Lower lobe of right lung (tissue), 2 donors: ENCODE results near the gene CST11. TPM values are rescaled to one million over a fixed set of nuclear protein-coding genes. Genes with fewer than 3 reads are reported as not detected.

ENCODE experiments used
- ATAC-seq, 2 donors: fragments of 200-7000 bp; cut with Tn5 transposase; one replicate each; pipeline ENCODE4 v1.9.1; 2020 to 2022; ENCODE audit warnings: mild to moderate bottlenecking in 2 of 2, moderate library complexity in 2 of 2
- DNase-seq: peaks from one replicate; pipeline ENCODE4 v3.0.0-alpha.2; 2020
- H3K27ac ChIP-seq: fragments of 200-600 bp; one replicate; pipeline ENCODE4 v1.8.0; 2022
- H3K27me3 ChIP-seq: fragments of 200-600 bp; one replicate; pipeline ENCODE4 v1.8.0; 2022; ENCODE audit warnings: low read depth
- H3K36me3 ChIP-seq: fragments of 200-600 bp; one replicate; pipeline ENCODE4 v1.8.0; 2022; ENCODE audit warnings: mild to moderate bottlenecking
- H3K4me1 ChIP-seq: fragments of 200-600 bp; one replicate; pipeline ENCODE4 v1.8.0; 2022
- H3K4me3 ChIP-seq: fragments of 200-600 bp; one replicate; pipeline ENCODE4 v1.8.0; 2022; ENCODE audit warnings: mild to moderate bottlenecking
- H3K9me3 ChIP-seq: fragments of 200-600 bp; one replicate; pipeline ENCODE4 v1.8.0; 2022
- intact Hi-C: fragments of 100-400 bp; cut with DNase I; formaldehyde crosslinking; loops from one replicate; pipeline ENCODE4 v1.11.0; 2022
- long read RNA-seq: library from polyadenylated mRNA; unstranded; transcript quantifications from one replicate; pipeline ENCODE4 v2.0.0, GENCODE V29; 2021
- total RNA-seq: library from RNA; stranded (reverse); fragmentation: NEBNext Ultra II Directional; extraction: Animal tissue kit (Norgen Biotek cat#: 25700); gene quantifications from one replicate; pipeline ENCODE4 v1.2.1, GENCODE V29; 2021
- TF ChIP-seq, protein P1 (sequence below): fragments of 200-600 bp; IDR thresholded peaks from one replicate; pipeline ENCODE4 v1.8.0; 2022; ENCODE audit warnings: antibody characterized with exemption, mild to moderate bottlenecking
- donor health status: DM: no; HTN: yes; CAD: no; lungs with severe emphysema.

CST11 gene, protein sequence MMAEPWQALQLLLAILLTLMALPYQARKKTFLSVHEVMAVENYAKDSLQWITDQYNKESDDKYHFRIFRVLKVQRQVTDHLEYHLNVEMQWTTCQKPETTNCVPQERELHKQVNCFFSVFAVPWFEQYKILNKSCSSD
- total RNA-seq = not detected
- long read RNA-seq = 0 reads

DNA sequence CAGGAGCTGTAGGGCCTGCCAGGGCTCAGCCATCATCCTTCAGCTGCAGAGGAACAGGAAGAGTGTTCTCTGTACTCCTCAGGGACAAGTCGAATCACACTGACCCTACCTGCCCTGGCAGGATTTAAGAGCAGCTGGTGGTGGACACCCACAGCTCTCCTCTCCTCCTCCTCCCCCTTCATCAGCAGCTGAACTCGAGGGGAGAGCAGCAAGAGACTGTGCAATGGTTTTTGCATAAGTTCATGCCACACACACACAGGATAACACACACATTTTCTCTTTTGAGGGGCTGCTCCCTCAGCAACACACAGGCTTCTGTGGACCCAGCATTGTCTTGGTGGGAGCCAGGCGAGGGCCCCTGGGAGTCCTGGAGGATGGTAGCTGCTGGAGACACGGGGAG is at the start of gene CST11:
Gene CST11 (minus strand): TSS at position 101 of the 400 bp plus-strand sequence. CDS start 65 bp downstream, at position 36.
- no peak for ATAC-seq
- Histone ChIP-seq H3K4me1 (no peaks in the 10 kb centered on the region), H3K4me3 (no peak within 1 kb of the TSS), H3K27me3 (peaks cover 6% of the 10 kb centered on the region), H3K9me3 (no peaks in the 10 kb centered on the region), H3K36me3 (no peaks in the 10 kb centered on the region), H3K27ac (no peak within 1 kb of the TSS)
- intact Hi-C loops = no loop called here
- TF ChIP-seq, protein P1, sequence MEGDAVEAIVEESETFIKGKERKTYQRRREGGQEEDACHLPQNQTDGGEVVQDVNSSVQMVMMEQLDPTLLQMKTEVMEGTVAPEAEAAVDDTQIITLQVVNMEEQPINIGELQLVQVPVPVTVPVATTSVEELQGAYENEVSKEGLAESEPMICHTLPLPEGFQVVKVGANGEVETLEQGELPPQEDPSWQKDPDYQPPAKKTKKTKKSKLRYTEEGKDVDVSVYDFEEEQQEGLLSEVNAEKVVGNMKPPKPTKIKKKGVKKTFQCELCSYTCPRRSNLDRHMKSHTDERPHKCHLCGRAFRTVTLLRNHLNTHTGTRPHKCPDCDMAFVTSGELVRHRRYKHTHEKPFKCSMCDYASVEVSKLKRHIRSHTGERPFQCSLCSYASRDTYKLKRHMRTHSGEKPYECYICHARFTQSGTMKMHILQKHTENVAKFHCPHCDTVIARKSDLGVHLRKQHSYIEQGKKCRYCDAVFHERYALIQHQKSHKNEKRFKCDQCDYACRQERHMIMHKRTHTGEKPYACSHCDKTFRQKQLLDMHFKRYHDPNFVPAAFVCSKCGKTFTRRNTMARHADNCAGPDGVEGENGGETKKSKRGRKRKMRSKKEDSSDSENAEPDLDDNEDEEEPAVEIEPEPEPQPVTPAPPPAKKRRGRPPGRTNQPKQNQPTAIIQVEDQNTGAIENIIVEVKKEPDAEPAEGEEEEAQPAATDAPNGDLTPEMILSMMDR = no peak
- no peak for DNase-seq

DNA sequence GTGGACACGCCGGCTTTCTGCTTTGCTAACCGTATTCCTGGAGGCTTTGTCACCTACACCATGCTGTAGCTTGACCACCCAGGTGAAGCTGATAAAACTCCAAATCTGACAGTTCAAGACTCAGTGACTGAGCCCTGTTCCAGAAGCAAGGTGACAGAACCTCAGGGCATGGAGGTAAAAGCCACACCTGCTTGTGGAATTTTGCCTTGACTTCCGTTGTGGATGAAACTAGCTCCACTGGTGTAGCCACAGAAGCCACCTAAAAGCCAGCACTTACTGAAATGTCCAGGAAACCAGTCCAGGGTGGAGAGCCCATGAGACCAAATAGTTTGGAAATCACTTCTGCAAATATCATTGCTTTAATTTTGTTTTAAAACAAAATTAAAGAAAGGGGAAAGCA is 49.2 kb upstream of the CST11 start:
- TF ChIP-seq, protein P1 = no peak
- H3K27me3 ChIP-seq = peaks cover 6% of the 10 kb centered on the region
- intact Hi-C loops = no loop called here
- no peaks in the 10 kb centered on the region for H3K36me3 ChIP-seq
- no peak for ATAC-seq
- no peak overlapping the region for H3K27ac ChIP-seq
- no peaks in the 10 kb centered on the region for H3K9me3 ChIP-seq
- H3K4me1 ChIP-seq = no peaks in the 10 kb centered on the region
- no peak overlapping the region for H3K4me3 ChIP-seq
- no peak for DNase-seq

DNA sequence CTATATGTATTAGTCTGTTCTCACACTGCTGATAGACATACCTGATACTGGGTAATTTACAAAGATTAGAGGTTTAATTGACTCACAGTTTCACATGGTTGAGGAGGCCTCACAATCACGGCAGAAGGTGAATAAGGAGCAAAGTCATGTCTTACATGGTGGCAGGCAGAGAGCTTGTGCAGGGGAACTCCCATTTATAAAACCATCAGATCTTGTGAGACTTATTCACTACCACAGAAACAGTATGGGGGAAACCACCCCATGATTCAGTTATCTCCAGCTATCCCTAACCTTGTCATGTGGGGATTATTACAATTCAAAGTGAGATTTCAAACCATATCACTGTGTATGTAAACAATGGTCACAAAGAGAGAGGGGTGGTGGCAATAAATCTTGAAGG is 44.9 kb upstream of the CST11 start:
- no peak overlapping the region for H3K27ac ChIP-seq
- H3K36me3 ChIP-seq = no peaks in the 10 kb centered on the region
- H3K9me3 ChIP-seq = no peaks in the 10 kb centered on the region
- H3K4me1 ChIP-seq = no peaks in the 10 kb centered on the region
- DNase-seq (no peak), ATAC-seq (no peak)
- intact Hi-C loops = no loop called here
- peaks cover 6% of the 10 kb centered on the region for H3K27me3 ChIP-seq
- TF ChIP-seq, protein P1 = no peak
- H3K4me3 ChIP-seq = no peak overlapping the region

DNA sequence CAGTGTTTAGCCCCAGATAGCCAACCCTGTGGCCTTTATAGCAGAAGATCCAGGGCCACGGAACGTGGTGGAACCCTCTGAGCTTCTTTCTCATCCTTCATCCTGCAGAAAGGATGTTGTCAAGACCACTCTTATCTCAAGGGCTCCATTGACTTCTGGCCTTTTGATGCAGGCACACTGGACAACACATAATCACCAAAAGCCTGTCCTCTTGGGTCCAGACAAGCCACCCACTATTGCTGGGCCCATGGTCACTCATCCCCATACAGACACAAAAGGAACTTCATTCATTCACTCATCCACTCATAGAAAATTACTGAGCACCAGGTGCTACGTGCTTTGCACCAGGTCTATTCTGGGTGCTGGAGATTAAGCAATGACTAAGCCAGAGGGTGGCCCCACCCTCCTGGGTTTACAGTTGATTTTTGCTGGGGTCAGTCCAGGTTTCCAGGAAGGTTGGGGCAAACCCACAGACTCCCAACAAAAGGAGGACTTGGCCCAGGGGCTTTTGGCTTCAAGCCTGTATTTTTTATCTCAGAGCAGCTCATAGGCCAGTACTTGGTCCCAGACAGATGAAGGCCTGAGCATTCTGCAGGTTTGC is 40.6 kb upstream of the CST11 start:
- ATAC-seq = no peak
- H3K27ac ChIP-seq = no peak overlapping the region
- H3K9me3 ChIP-seq = no peaks in the 10 kb centered on the region
- no peaks in the 10 kb centered on the region for H3K36me3 ChIP-seq
- DNase-seq = no peak
- H3K27me3 ChIP-seq = no peaks in the 10 kb centered on the region
- no peaks in the 10 kb centered on the region for H3K4me1 ChIP-seq
- TF ChIP-seq, protein P1 = no peak
- intact Hi-C loops = no loop called here
- H3K4me3 ChIP-seq = no peak overlapping the region

DNA sequence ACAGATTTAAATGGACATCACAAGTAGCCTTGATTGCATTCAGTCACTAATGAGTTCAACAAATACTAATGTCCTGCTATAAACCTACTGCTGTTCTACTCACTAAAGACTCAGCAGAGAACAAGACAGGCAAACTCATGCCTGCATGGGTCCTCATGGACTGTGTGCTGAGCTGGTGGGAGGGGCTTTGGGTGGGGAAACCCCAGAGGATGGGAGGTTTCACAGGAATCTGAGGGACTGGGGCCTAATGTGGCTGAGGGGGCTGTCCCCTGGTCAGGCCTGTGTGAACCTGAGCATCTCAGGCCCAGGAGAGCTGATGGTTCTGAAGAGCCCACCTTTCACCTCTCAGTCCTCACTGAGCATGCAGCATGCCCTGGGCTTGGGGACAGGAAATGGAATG is 39.6 kb upstream of the CST11 start:
- TF ChIP-seq, protein P1 = no peak
- DNase-seq = no peak
- Histone ChIP-seq H3K9me3 (no peaks in the 10 kb centered on the region), H3K27ac (no peak overlapping the region), H3K27me3 (no peaks in the 10 kb centered on the region), H3K4me3 (no peak overlapping the region), H3K36me3 (no peaks in the 10 kb centered on the region), H3K4me1 (no peaks in the 10 kb centered on the region)
- ATAC-seq = no peak
- intact Hi-C loops = no loop called here
